ENCODE results near the gene TRA2A. TPM values are rescaled to one million over a fixed set of nuclear protein-coding genes. Genes with fewer than 3 reads are reported as not detected.

The TRA2A gene
- total RNA-seq, 1 donor from 2014 or later, result 58.3 TPM

DNA sequence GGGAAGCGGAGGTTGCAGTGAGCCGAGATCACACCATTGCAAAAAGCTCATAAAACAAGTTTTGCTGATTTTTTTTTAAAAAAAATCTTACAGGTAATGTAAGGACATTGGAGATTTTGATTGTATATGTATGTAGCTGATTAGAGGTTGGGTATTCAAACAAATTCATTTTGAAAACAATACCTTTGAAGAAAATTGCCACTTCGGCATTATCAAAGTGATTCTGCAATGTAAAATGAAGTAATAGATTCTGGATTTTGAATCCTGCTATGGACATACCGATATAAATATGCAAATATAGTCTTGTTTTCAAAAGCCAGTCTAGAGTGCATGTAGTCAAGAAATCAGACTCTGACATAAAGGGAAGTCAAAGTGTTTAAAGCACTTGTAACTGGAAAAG, 49.1 kb downstream of the TRA2A start:
- Mint-ChIP-seq H3K27me3 (ENCODE audit: low read depth) (peaks cover 2% of the 10 kb centered on the region), H3K4me1 (ENCODE audit: low read depth) (no peaks in the 10 kb centered on the region), H3K9me3 (ENCODE audit: low read depth) (no peaks in the 10 kb centered on the region), H3K4me3 (ENCODE audit: unreplicated experiment) (no peak overlapping the region), H3K27ac (ENCODE audit: unreplicated experiment) (no peak overlapping the region), H3K36me3 (ENCODE audit: low read depth) (no peaks in the 10 kb centered on the region)
- no peak for DNase-seq (ENCODE audit: low spot score)
- TF ChIP-seq CTCF (IDR thresholded peaks at IDR 0.05), result no peak

DNA sequence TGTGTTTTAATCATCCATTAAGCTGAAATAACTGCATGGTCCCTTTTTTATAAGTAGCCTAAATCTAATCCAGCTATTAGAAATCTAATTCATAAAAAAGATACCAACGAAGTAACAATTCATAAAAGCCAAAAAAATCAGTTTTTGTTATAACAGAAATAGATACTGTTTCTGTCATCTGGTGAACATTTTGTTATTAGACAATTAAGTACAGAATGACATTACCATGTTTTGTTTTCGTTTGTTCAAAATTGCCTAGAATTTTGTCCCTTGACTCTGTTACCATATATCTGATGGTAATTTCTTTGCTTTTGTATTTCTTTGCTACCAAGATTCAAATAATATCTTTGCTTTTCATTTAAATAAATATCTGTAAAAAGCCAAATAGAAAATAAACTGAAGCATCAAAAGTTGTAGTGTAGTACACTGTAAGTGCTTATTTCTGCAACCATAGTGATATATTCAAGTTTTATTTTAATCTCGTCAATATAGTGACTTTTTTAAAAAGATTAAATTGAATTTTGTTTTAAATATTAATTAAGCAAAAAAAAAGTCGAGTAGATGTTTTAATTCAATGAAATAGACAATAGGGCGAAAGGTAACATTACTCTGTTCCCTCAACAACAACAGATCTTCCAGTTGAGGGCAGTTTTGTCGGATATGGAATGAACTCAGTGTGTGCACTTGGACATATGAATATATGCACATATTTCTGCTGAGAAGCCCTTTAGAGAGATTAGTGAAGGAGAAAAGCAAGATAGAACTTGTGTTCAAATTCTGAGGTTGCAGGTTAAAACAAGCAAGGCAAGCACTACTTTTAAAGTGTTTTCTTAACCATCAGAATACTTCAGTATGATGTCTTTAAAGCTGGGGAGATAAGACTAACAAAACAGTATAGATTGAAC, 53.6 kb downstream of the TRA2A start:
- Mint-ChIP-seq H3K4me3 (ENCODE audit: unreplicated experiment) (no peak overlapping the region), H3K4me1 (ENCODE audit: low read depth) (peaks cover 12% of the 10 kb centered on the region), H3K9me3 (ENCODE audit: low read depth) (no peaks in the 10 kb centered on the region), H3K27me3 (ENCODE audit: low read depth) (peaks cover 2% of the 10 kb centered on the region), H3K36me3 (ENCODE audit: low read depth) (no peaks in the 10 kb centered on the region), H3K27ac (ENCODE audit: unreplicated experiment) (no peak overlapping the region)
- no peak for DNase-seq (ENCODE audit: low spot score)
- no peak for TF ChIP-seq CTCF (IDR thresholded peaks at IDR 0.05)

GRCh38 chr7:23477157-23477499, 54.7 kb downstream of the TRA2A start:
- no peak overlapping the region for H3K27ac Mint-ChIP-seq (ENCODE audit: unreplicated experiment)
- no peaks in the 10 kb centered on the region for H3K36me3 Mint-ChIP-seq (ENCODE audit: low read depth)
- peaks cover 22% of the 10 kb centered on the region for H3K4me1 Mint-ChIP-seq (ENCODE audit: low read depth)
- no peak for DNase-seq (ENCODE audit: low spot score)
- no peak for TF ChIP-seq CTCF (IDR thresholded peaks at IDR 0.05)
- H3K27me3 Mint-ChIP-seq (ENCODE audit: low read depth), result peaks cover 2% of the 10 kb centered on the region
- no peaks in the 10 kb centered on the region for H3K9me3 Mint-ChIP-seq (ENCODE audit: low read depth)
- no peak overlapping the region for H3K4me3 Mint-ChIP-seq (ENCODE audit: unreplicated experiment)

- no peaks in the 10 kb centered on the region for H3K36me3 Mint-ChIP-seq (ENCODE audit: low read depth)
- DNase-seq (ENCODE audit: low spot score), result no peak
- H3K27me3 Mint-ChIP-seq (ENCODE audit: low read depth), result peaks cover 2% of the 10 kb centered on the region
- no peaks in the 10 kb centered on the region for H3K9me3 Mint-ChIP-seq (ENCODE audit: low read depth)
- H3K4me3 Mint-ChIP-seq (ENCODE audit: unreplicated experiment), result no peak overlapping the region
- peaks cover 27% of the 10 kb centered on the region for H3K4me1 Mint-ChIP-seq (ENCODE audit: low read depth)
- no peak overlapping the region for H3K27ac Mint-ChIP-seq (ENCODE audit: unreplicated experiment)
- TF ChIP-seq CTCF (IDR thresholded peaks at IDR 0.05), result no peak
Observed at GRCh38 chr7:23476286-23477156, 55.3 kb downstream of the TRA2A start.

DNA sequence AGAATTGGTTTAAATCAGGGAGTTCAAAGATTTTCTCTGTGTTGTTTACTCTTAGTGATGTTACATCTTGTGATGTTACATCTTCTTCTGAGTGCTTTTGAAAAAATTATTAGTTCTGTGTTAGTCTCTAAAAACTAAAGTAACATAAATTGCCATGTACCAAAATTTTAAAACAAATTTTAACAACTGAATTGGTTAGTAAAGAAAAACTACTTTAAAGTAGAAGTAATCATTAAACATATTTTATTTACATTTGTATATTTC, 56.3 kb downstream of the TRA2A start:
- Mint-ChIP-seq H3K9me3 (ENCODE audit: low read depth) (no peaks in the 10 kb centered on the region), H3K27me3 (ENCODE audit: low read depth) (peaks cover 2% of the 10 kb centered on the region), H3K27ac (ENCODE audit: unreplicated experiment) (no peak overlapping the region), H3K4me1 (ENCODE audit: low read depth) (peaks cover 28% of the 10 kb centered on the region), H3K4me3 (ENCODE audit: unreplicated experiment) (peak overlapping the region; percentile 91), H3K36me3 (ENCODE audit: low read depth) (no peaks in the 10 kb centered on the region)
- no peak for TF ChIP-seq CTCF (IDR thresholded peaks at IDR 0.05)
- DNase-seq (ENCODE audit: low spot score), result no peak

All from chondrocyte (in vitro differentiated cells).